Measurements from ENCODE around the gene OVCA2.

OVCA2 gene

GRCh38 chr17:1992541-1992940, 49.3 kb upstream of the OVCA2 start (continued):
- TF ChIP-seq YY2 (tag by site-specific recombination; IDR thresholded peaks at IDR 0.05): no peak
- TF ChIP-seq ZNF544 (tag by site-specific recombination; IDR thresholded peaks at IDR 0.05): no peak
- no peak for TF ChIP-seq ZNF513 (tag by site-specific recombination; IDR thresholded peaks at IDR 0.05)
- TF ChIP-seq ZNF132 (tag by site-specific recombination; IDR thresholded peaks at IDR 0.05; ENCODE audit: borderline replicate concordance): no peak
- no peak for TF ChIP-seq KLF7 (tag by site-specific recombination; IDR thresholded peaks at IDR 0.05; ENCODE audit: borderline replicate concordance)

GRCh38 chr17:1994707-1995106, 47.1 kb upstream of the OVCA2 start:
- Histone ChIP-seq H3K27ac (ENCODE audit: extremely low read depth, low read depth, low read length) (no peak overlapping the region), H3K9me3 (ENCODE audit: control insufficient read depth, insufficient read depth, low read depth, low read length) (no peaks in the 10 kb centered on the region), H3K36me3 (ENCODE audit: control insufficient read depth in 2 of 2, insufficient read depth in 1 of 2, low read length in 2 of 2) (no peaks in the 10 kb centered on the region), H3K4me3 (ENCODE audit: low read depth, low read length) (no peak overlapping the region), H3K4me1 (ENCODE audit: control insufficient read depth, insufficient read depth, low read length) (peaks cover 14% of the 10 kb centered on the region)
- 0 out of 2 replicates have a peak, but pooled peaks have one; percentile 66 for TF ChIP-seq ZNF121 (tag by site-specific recombination; IDR thresholded peaks at IDR 0.05)
- no peak for TF ChIP-seq ZNF548 (tag by site-specific recombination; IDR thresholded peaks at IDR 0.05)
- TF ChIP-seq ZBTB21 (tag by site-specific recombination; IDR thresholded peaks at IDR 0.05): no peak
- TF ChIP-seq ZNF664 (tag by site-specific recombination; IDR thresholded peaks at IDR 0.05): no peak
- no peak for TF ChIP-seq ZNF777 (tag by site-specific recombination; IDR thresholded peaks at IDR 0.05; ENCODE audit: borderline replicate concordance)
- ChIA-PET CTCF (no interaction called here), POLR2A (no interaction called here)

GRCh38 chr17:1995321-1995892, 46.4 kb upstream of the OVCA2 start:
- CTCF ChIA-PET: interaction anchor here (1.3 kb wide), 1 partner anchor 87 kb away, joined by 5 read pairs; no protein-coding TSS in a partner anchor
- peaks cover 15% of the 10 kb centered on the region for H3K4me1 ChIP-seq (ENCODE audit: control insufficient read depth, insufficient read depth, low read length)
- TF ChIP-seq ZNF274 (IDR thresholded peaks at IDR 0.05; ENCODE audit: low read length) (no peak), ZNF274 (tag by site-specific recombination; IDR thresholded peaks at IDR 0.05; ENCODE audit: borderline replicate concordance) (no peak), TRIM28 (IDR thresholded peaks at IDR 0.05; ENCODE audit: borderline replicate concordance, low read length) (peak; percentile 44; the same call in 1 of the 2 replicates)
- H3K36me3 ChIP-seq (ENCODE audit: control insufficient read depth in 2 of 2, insufficient read depth in 1 of 2, low read length in 2 of 2): no peaks in the 10 kb centered on the region
- H3K4me3 ChIP-seq (ENCODE audit: low read depth, low read length): no peak overlapping the region
- POLR2A ChIA-PET: no interaction called here
- H3K27ac ChIP-seq (ENCODE audit: extremely low read depth, low read depth, low read length): no peak overlapping the region
- no peaks in the 10 kb centered on the region for H3K9me3 ChIP-seq (ENCODE audit: control insufficient read depth, insufficient read depth, low read depth, low read length)

GRCh38 chr17:1995907-1996799, 45.7 kb upstream of the OVCA2 start:
- CTCF ChIA-PET: interaction anchor here (1.3 to 1.4 kb wide), 2 partner anchors 30 to 87 kb away, joined by 5 read pairs; no protein-coding TSS in a partner anchor
- H3K4me1 ChIP-seq (ENCODE audit: control insufficient read depth, insufficient read depth, low read length): peaks cover 15% of the 10 kb centered on the region
- TF ChIP-seq ZNF555 (tag by site-specific recombination; conservative IDR thresholded peaks at IDR 0.05) (no peak), ZFP3 (tag by site-specific recombination; IDR thresholded peaks at IDR 0.05; ENCODE audit: low read depth) (no peak), ZNF623 (tag by site-specific recombination; IDR thresholded peaks at IDR 0.05) (no peak), ZNF558 (tag by site-specific recombination; IDR thresholded peaks at IDR 0.05) (no peak), ZNF571 (tag by site-specific recombination; IDR thresholded peaks at IDR 0.05) (no peak), ZNF639 (tag by site-specific recombination; IDR thresholded peaks at IDR 0.05) (no peak), KLF1 (tag by site-specific recombination; IDR thresholded peaks at IDR 0.05) (no peak), ZNF362 (tag by site-specific recombination; IDR thresholded peaks at IDR 0.05) (no peak), ZNF266 (tag by site-specific recombination; IDR thresholded peaks at IDR 0.05; ENCODE audit: low read depth) (no peak), ZNF626 (tag by site-specific recombination; IDR thresholded peaks at IDR 0.05) (no peak), ZNF302 (tag by site-specific recombination; IDR thresholded peaks at IDR 0.05; ENCODE audit: low read depth) (no peak), ZNF704 (tag by site-specific recombination; IDR thresholded peaks at IDR 0.05) (no peak)

More at GRCh38 chr17:1995907-1996799, 45.7 kb upstream of the OVCA2 start:
- Histone ChIP-seq H3K4me3 (ENCODE audit: low read depth, low read length) (no peak overlapping the region), H3K36me3 (ENCODE audit: control insufficient read depth in 2 of 2, insufficient read depth in 1 of 2, low read length in 2 of 2) (no peaks in the 10 kb centered on the region), H3K9me3 (ENCODE audit: control insufficient read depth, insufficient read depth, low read depth, low read length) (no peaks in the 10 kb centered on the region), H3K27ac (ENCODE audit: extremely low read depth, low read depth, low read length) (no peak overlapping the region)
- POLR2A ChIA-PET: interaction anchor here (0.7 to 1.2 kb wide), 3 partner anchors 15 to 161 kb away, joined by 3 to 8 read pairs (median 3); partner anchors contain the start of gene RTN4RL1
